Measurements from ENCODE around the gene ZNF423.

The ZNF423 gene

GRCh38 chr16:49637933-49638672 lies 217.8 kb downstream of the ZNF423 start:
- DNase-seq, result peak in 1 of 3 experiments; percentile 4

GRCh38 chr16:49637511-49637910 lies 218.4 kb downstream of the ZNF423 start:
- DNase-seq, result no peak

- DNase-seq, result no peak
These were observed 219.3 kb downstream of the ZNF423 start for GRCh38 chr16:49636608-49637007.

- DNase-seq, result no peak
These were observed 220.0 kb downstream of the ZNF423 start for GRCh38 chr16:49635591-49636581.

- no peak for DNase-seq
These were observed 220.9 kb downstream of the ZNF423 start for GRCh38 chr16:49635009-49635350.

- no peak for DNase-seq
These were observed 221.5 kb downstream of the ZNF423 start for GRCh38 chr16:49634235-49635008.

GRCh38 chr16:49632795-49633184 lies 223.1 kb downstream of the ZNF423 start:
- DNase-seq, result no peak

GRCh38 chr16:49632086-49632794 lies 223.7 kb downstream of the ZNF423 start:
- no peak for DNase-seq

- no peak for DNase-seq
These were observed 224.5 kb downstream of the ZNF423 start for GRCh38 chr16:49631187-49632041.

- no peak for DNase-seq
These were observed 225.1 kb downstream of the ZNF423 start for GRCh38 chr16:49630783-49631182.

GRCh38 chr16:49629851-49630250 lies 226.1 kb downstream of the ZNF423 start:
- no peak for DNase-seq

GRCh38 chr16:49628148-49628547 lies 227.8 kb downstream of the ZNF423 start:
- DNase-seq, result no peak

- DNase-seq, result no peak
These were observed 230.4 kb downstream of the ZNF423 start for GRCh38 chr16:49625311-49626065.

- peak in 2 of 3 experiments; percentile 3 for DNase-seq
These were observed 232.2 kb downstream of the ZNF423 start for GRCh38 chr16:49623501-49624266.

- no peak for DNase-seq
These were observed 233.2 kb downstream of the ZNF423 start for GRCh38 chr16:49622421-49623402.

- DNase-seq, result no peak
These were observed 233.9 kb downstream of the ZNF423 start for GRCh38 chr16:49622084-49622390.

- no peak for DNase-seq
These were observed 234.4 kb downstream of the ZNF423 start for GRCh38 chr16:49621241-49622083.

GRCh38 chr16:49620869-49621240 lies 235.1 kb downstream of the ZNF423 start:
- no peak for DNase-seq

All from NCI-H1417 (cell line).